ENCODE results near the gene ABCA4.

ABCA4 gene

GRCh38 chr1:94039871-94040569, 80.9 kb downstream of the ABCA4 start:
- TF ChIP-seq CTCF (IDR thresholded peaks at IDR 0.05): peak; percentile 53

- peak; percentile 99 for TF ChIP-seq CTCF (IDR thresholded peaks at IDR 0.05)
These were observed 81.5 kb downstream of the ABCA4 start for GRCh38 chr1:94039514-94039870.

- no peak for TF ChIP-seq CTCF (IDR thresholded peaks at IDR 0.05)
These were observed 82.4 kb downstream of the ABCA4 start for GRCh38 chr1:94038511-94038910.

- TF ChIP-seq CTCF (IDR thresholded peaks at IDR 0.05): no peak
These were observed 83.3 kb downstream of the ABCA4 start for GRCh38 chr1:94037392-94038229.

DNA sequence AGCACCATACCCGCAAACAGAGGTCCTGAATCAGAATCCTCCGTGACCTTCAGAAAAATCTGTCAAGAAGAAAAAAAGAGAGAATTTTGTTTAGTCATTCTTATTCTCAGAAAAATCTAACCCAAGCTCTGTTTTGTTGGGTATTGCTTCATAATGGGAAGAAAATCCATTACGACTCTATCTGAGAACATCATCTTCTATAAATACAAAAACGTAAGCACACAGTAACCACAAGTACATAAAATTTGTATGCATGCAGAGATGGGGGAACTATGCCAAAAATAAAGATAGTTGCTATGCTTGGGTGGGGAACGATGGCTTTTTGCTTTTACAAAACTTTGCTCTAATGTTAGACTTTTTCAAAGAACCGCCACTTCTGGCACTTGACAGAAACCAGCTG, 84.2 kb downstream of the ABCA4 start:
- TF ChIP-seq CTCF (IDR thresholded peaks at IDR 0.05): no peak

- no peak for TF ChIP-seq CTCF (IDR thresholded peaks at IDR 0.05)
These were observed 87.1 kb downstream of the ABCA4 start for GRCh38 chr1:94033849-94034248.

DNA sequence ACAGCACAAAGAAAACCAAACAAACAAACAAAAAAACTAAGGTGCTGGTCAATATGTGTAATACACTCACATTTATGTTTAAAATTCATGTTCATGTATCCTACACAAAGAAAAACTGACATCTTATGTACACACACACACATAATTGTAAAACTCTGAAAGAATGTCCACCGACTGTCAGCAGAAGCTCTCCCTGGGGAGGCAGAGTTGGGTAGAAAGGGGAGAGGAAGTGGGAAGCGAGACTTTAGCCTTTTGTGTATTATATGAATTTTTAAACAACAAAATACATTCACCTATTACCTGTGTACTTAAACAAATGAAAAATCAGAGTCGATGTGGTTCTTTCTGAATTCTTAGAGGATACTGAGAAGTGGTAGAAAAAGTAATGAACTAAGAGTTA, 88.3 kb downstream of the ABCA4 start:
- TF ChIP-seq CTCF (IDR thresholded peaks at IDR 0.05): no peak
